Endothelial cell of umbilical vein (primary cell): ENCODE data around the gene CTTNBP2.

Source experiments
- CTCF ChIP-seq, 2 donors: IDR thresholded peaks; 1 replicate in 1 of 2; 2 replicates in 1 of 2; pipeline ENCODE4 v1.5.1; 2011; ENCODE audit warnings: low read length in 2 of 2, mild to moderate bottlenecking in 2 of 2, moderate library complexity in 2 of 2, control low read depth in 1 of 2, inconsistent platforms in 1 of 2, low read depth in 1 of 2; ENCODE audit not compliant: insufficient read depth in 1 of 2; ENCODE audit errors: extremely low read depth in 1 of 2
- EZH2 ChIP-seq: IDR thresholded peaks from 2 replicates; pipeline ENCODE4 v1.6.1; 2012; ENCODE audit warnings: borderline replicate concordance, low read depth, mild to moderate bottlenecking, moderate library complexity, low read length, inconsistent platforms; ENCODE audit not compliant: severe bottlenecking
- MAX ChIP-seq: IDR thresholded peaks from 2 replicates; pipeline ENCODE4 v1.6.1; 2011; ENCODE audit not compliant: insufficient read depth, insufficient read length
- MYC ChIP-seq: IDR thresholded peaks from one replicate; pipeline ENCODE4 v1.6.1; 2011; ENCODE audit warnings: mild to moderate bottlenecking, low read depth, low read length
- POLR2A ChIP-seq: IDR thresholded peaks from 2 replicates; pipeline ENCODE4 v1.6.1; 2012; ENCODE audit warnings: low read depth, mild to moderate bottlenecking, control low read depth, low read length
- POLR2AphosphoS5 ChIP-seq: IDR thresholded peaks from 2 replicates; pipeline ENCODE4 v1.6.1; 2012; ENCODE audit warnings: low read depth, mild to moderate bottlenecking, control low read depth, low read length, moderate library complexity; ENCODE audit not compliant: insufficient read depth

GRCh38 chr7:117672453-117672852 is 200.8 kb downstream of the CTTNBP2 start:
- no peak for TF ChIP-seq CTCF (IDR thresholded peaks at IDR 0.05; ENCODE audit: extremely low read depth in 1 of 2, insufficient read depth in 1 of 2, low read depth in 1 of 2, low read length in 2 of 2)
- no peak for TF ChIP-seq MAX
- no peak for TF ChIP-seq EZH2
- no peak for TF ChIP-seq POLR2A
- TF ChIP-seq POLR2AphosphoS5: no peak
- no peak for TF ChIP-seq MYC
